ENCODE results near the gene KCNE2.
"Not testable (repeated sequence)": the region's sequence is repeated elsewhere in the genome, so short reads cannot be mapped to it uniquely, and the experiment has no call there.

The KCNE2 gene

GRCh38 chr21:34374940-34375618, 11.3 kb downstream of the KCNE2 start, which contains the start of gene SMIM11:
TSS of gene SMIM11 (plus strand) at chr21:34375507. CDS start at chr21:34379505, 3,998 bp downstream.
- not testable (repeated sequence) for H2BK15ac ChIP-seq (ENCODE audit: low read depth, poor library complexity, severe bottlenecking); H2AK5ac ChIP-seq (ENCODE audit: low read length, severe bottlenecking); H3K4me3 ChIP-seq (ENCODE audit: insufficient read depth in 1 of 2, low read depth in 1 of 2, low read length in 2 of 2); H4K8ac ChIP-seq (ENCODE audit: low read length); H3K4me1 ChIP-seq (ENCODE audit: control insufficient read depth, insufficient read depth, low read depth, low read length); DNase-seq; H3K27me3 ChIP-seq (ENCODE audit: control insufficient read depth in 1 of 2, insufficient read depth in 1 of 2, low read length in 2 of 2); H2BK5ac ChIP-seq (ENCODE audit: low read depth, low read length, poor library complexity, severe bottlenecking); H3K14ac ChIP-seq (ENCODE audit: low read length in 2 of 2); H3K4ac ChIP-seq (ENCODE audit: low read depth in 1 of 2, low read length in 2 of 2); H3K36me3 ChIP-seq (ENCODE audit: control insufficient read depth in 1 of 2, insufficient read depth in 2 of 2, low read depth in 1 of 2, low read length in 2 of 2); H3K27ac ChIP-seq (ENCODE audit: low read length, poor library complexity, severe bottlenecking); H3K79me1 ChIP-seq (replicated peaks; ENCODE audit: low read length, poor library complexity, severe bottlenecking); H3K18ac ChIP-seq (ENCODE audit: low read depth in 1 of 2, low read length in 2 of 2); H2BK12ac ChIP-seq (ENCODE audit: low read length in 2 of 2); H4K91ac ChIP-seq (ENCODE audit: low read length); H2AFZ ChIP-seq (ENCODE audit: low read depth, low read length); H2BK120ac ChIP-seq (ENCODE audit: low read depth, low read length); H3K9ac ChIP-seq (ENCODE audit: low read length); H3K9me3 ChIP-seq (ENCODE audit: control insufficient read depth, low read length); H3K4me2 ChIP-seq (ENCODE audit: low read length, poor library complexity, severe bottlenecking); H3K23ac ChIP-seq (ENCODE audit: low read length in 2 of 2)
- no CpG with 5 or more reads among the region's 49 CpGs for WGBS

- H3K27ac ChIP-seq (ENCODE audit: low read length, poor library complexity, severe bottlenecking); H3K4ac ChIP-seq (ENCODE audit: low read depth in 1 of 2, low read length in 2 of 2); H2BK15ac ChIP-seq (ENCODE audit: low read depth, poor library complexity, severe bottlenecking); H3K4me2 ChIP-seq (ENCODE audit: low read length, poor library complexity, severe bottlenecking); H2AK5ac ChIP-seq (ENCODE audit: low read length, severe bottlenecking); H3K9me3 ChIP-seq (ENCODE audit: control insufficient read depth, low read length); H3K79me1 ChIP-seq (replicated peaks; ENCODE audit: low read length, poor library complexity, severe bottlenecking); H3K9ac ChIP-seq (ENCODE audit: low read length); H3K36me3 ChIP-seq (ENCODE audit: control insufficient read depth in 1 of 2, insufficient read depth in 2 of 2, low read depth in 1 of 2, low read length in 2 of 2); H4K8ac ChIP-seq (ENCODE audit: low read length); H3K18ac ChIP-seq (ENCODE audit: low read depth in 1 of 2, low read length in 2 of 2); H3K14ac ChIP-seq (ENCODE audit: low read length in 2 of 2); H2BK5ac ChIP-seq (ENCODE audit: low read depth, low read length, poor library complexity, severe bottlenecking); H2AFZ ChIP-seq (ENCODE audit: low read depth, low read length); H2BK12ac ChIP-seq (ENCODE audit: low read length in 2 of 2); DNase-seq; H3K4me1 ChIP-seq (ENCODE audit: control insufficient read depth, insufficient read depth, low read depth, low read length); H2BK120ac ChIP-seq (ENCODE audit: low read depth, low read length); H3K27me3 ChIP-seq (ENCODE audit: control insufficient read depth in 1 of 2, insufficient read depth in 1 of 2, low read length in 2 of 2); H3K4me3 ChIP-seq (ENCODE audit: insufficient read depth in 1 of 2, low read depth in 1 of 2, low read length in 2 of 2); H4K91ac ChIP-seq (ENCODE audit: low read length); H3K23ac ChIP-seq (ENCODE audit: low read length in 2 of 2): not testable (repeated sequence)
- WGBS: no CpG with 5 or more reads among the region's 33 CpGs
Measured at GRCh38 chr21:34375619-34375972, 11.8 kb downstream of the KCNE2 start.

GRCh38 chr21:34383138-34383537, 19.3 kb downstream of the KCNE2 start:
- not testable (repeated sequence) for H3K14ac ChIP-seq (ENCODE audit: low read length in 2 of 2); H3K18ac ChIP-seq (ENCODE audit: low read depth in 1 of 2, low read length in 2 of 2)

GRCh38 chr21:34383724-34384415, 20.1 kb downstream of the KCNE2 start:
- H3K27ac ChIP-seq (ENCODE audit: low read length, poor library complexity, severe bottlenecking); H2AK5ac ChIP-seq (ENCODE audit: low read length, severe bottlenecking); H4K91ac ChIP-seq (ENCODE audit: low read length); H3K9ac ChIP-seq (ENCODE audit: low read length); H2BK120ac ChIP-seq (ENCODE audit: low read depth, low read length); H2BK12ac ChIP-seq (ENCODE audit: low read length in 2 of 2); H3K18ac ChIP-seq (ENCODE audit: low read depth in 1 of 2, low read length in 2 of 2); H3K4me1 ChIP-seq (ENCODE audit: control insufficient read depth, insufficient read depth, low read depth, low read length); H2AFZ ChIP-seq (ENCODE audit: low read depth, low read length); H3K36me3 ChIP-seq (ENCODE audit: control insufficient read depth in 1 of 2, insufficient read depth in 2 of 2, low read depth in 1 of 2, low read length in 2 of 2); H3K9me3 ChIP-seq (ENCODE audit: control insufficient read depth, low read length); H3K4ac ChIP-seq (ENCODE audit: low read depth in 1 of 2, low read length in 2 of 2); H3K23ac ChIP-seq (ENCODE audit: low read length in 2 of 2); H3K4me2 ChIP-seq (ENCODE audit: low read length, poor library complexity, severe bottlenecking); H2BK15ac ChIP-seq (ENCODE audit: low read depth, poor library complexity, severe bottlenecking); H3K79me1 ChIP-seq (replicated peaks; ENCODE audit: low read length, poor library complexity, severe bottlenecking); H3K4me3 ChIP-seq (ENCODE audit: insufficient read depth in 1 of 2, low read depth in 1 of 2, low read length in 2 of 2); H2BK5ac ChIP-seq (ENCODE audit: low read depth, low read length, poor library complexity, severe bottlenecking); H3K27me3 ChIP-seq (ENCODE audit: control insufficient read depth in 1 of 2, insufficient read depth in 1 of 2, low read length in 2 of 2); H3K14ac ChIP-seq (ENCODE audit: low read length in 2 of 2); DNase-seq; H4K8ac ChIP-seq (ENCODE audit: low read length): not testable (repeated sequence)
- no CpG with 5 or more reads among the region's 14 CpGs for WGBS

More at GRCh38 chr21:34383138-34383537, 19.3 kb downstream of the KCNE2 start:
- WGBS: no CpG with 5 or more reads among the region's 2 CpGs
- not testable (repeated sequence) for H4K91ac ChIP-seq (ENCODE audit: low read length); H3K9me3 ChIP-seq (ENCODE audit: control insufficient read depth, low read length); H3K9ac ChIP-seq (ENCODE audit: low read length); H3K23ac ChIP-seq (ENCODE audit: low read length in 2 of 2); H3K4me1 ChIP-seq (ENCODE audit: control insufficient read depth, insufficient read depth, low read depth, low read length); H2BK120ac ChIP-seq (ENCODE audit: low read depth, low read length); H3K4ac ChIP-seq (ENCODE audit: low read depth in 1 of 2, low read length in 2 of 2); H3K79me1 ChIP-seq (replicated peaks; ENCODE audit: low read length, poor library complexity, severe bottlenecking); DNase-seq; H4K8ac ChIP-seq (ENCODE audit: low read length); H3K4me2 ChIP-seq (ENCODE audit: low read length, poor library complexity, severe bottlenecking); H2BK12ac ChIP-seq (ENCODE audit: low read length in 2 of 2); H3K36me3 ChIP-seq (ENCODE audit: control insufficient read depth in 1 of 2, insufficient read depth in 2 of 2, low read depth in 1 of 2, low read length in 2 of 2); H3K27ac ChIP-seq (ENCODE audit: low read length, poor library complexity, severe bottlenecking); H3K4me3 ChIP-seq (ENCODE audit: insufficient read depth in 1 of 2, low read depth in 1 of 2, low read length in 2 of 2); H2AK5ac ChIP-seq (ENCODE audit: low read length, severe bottlenecking); H3K27me3 ChIP-seq (ENCODE audit: control insufficient read depth in 1 of 2, insufficient read depth in 1 of 2, low read length in 2 of 2); H2BK5ac ChIP-seq (ENCODE audit: low read depth, low read length, poor library complexity, severe bottlenecking); H2AFZ ChIP-seq (ENCODE audit: low read depth, low read length); H2BK15ac ChIP-seq (ENCODE audit: low read depth, poor library complexity, severe bottlenecking)
